Vagina (tissue), 2 donors: ENCODE results near the gene GNAO1.

Experiments
- POLR2A ChIP-seq, 2 donors: fragments of 450-650 bp; IDR thresholded peaks; one replicate each; pipeline ENCODE4 v1.6.1; 2017; ENCODE audit warnings: antibody characterized with exemption in 2 of 2, mild to moderate bottlenecking in 2 of 2, moderate library complexity in 2 of 2
- POLR2AphosphoS5 ChIP-seq, 2 donors: sonication (generic); formaldehyde crosslinking; IDR thresholded peaks; one replicate each; pipeline ENCODE4 v1.9.0; 2017; ENCODE audit warnings: antibody characterized with exemption in 2 of 2, mild to moderate bottlenecking in 2 of 2, low read depth in 1 of 2; ENCODE audit not compliant: insufficient read depth in 1 of 2
- TF ChIP-seq, protein P1 (sequence below), 3 experiments: fragments of 450-650 bp in 2 of 3; fragments of 200-600 bp in 1 of 3; sonication (generic) in 1 of 3; IDR thresholded peaks; one replicate each; pipeline ENCODE4 v1.5.1; 2017 to 2019; ENCODE audit warnings: antibody characterized with exemption in 3 of 3, mild to moderate bottlenecking in 2 of 3, moderate library complexity in 2 of 3

DNA sequence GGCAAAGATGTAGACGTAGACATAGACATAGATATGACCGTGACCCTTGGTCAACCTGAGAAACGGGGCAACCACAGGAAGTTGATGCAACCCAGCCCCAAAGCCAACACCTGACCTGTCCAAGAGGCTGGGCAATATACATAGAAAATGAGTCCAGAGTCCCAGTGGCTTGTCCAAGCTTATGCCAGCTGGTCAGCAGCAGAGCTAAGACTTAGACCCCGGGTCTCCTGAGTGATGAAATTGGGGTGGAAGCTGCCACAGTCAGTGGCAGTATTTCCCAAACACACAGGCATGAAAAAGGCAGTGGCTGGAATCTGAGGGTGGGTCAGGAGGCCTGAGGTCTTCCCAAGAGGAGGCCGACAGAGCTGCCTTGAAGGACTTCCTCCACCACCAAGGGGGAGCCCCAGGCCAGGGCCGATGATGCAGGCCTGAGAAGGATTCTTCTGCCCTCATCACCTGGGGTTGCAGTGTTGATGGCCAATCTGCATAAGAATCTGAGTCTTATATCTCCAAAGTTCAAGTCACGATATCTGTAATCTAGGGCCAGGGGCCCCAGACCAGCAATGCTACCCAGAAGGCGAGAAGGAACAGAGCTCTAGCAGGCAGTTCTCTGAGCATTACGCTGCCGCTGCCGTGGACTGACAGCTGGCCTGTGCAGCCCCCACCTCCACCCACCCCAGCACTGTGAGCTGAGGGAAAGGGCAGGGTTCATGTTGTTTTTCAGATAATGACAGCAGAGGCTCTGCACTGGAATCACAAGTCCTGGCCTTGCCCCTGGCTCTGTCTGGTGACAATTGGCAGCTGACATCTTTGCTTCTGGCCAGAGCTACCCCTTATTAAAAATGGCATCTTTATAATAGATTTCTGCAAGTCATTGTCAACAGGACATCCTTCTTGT is 72.7 kb downstream of the GNAO1 start:
- TF ChIP-seq, protein P1, sequence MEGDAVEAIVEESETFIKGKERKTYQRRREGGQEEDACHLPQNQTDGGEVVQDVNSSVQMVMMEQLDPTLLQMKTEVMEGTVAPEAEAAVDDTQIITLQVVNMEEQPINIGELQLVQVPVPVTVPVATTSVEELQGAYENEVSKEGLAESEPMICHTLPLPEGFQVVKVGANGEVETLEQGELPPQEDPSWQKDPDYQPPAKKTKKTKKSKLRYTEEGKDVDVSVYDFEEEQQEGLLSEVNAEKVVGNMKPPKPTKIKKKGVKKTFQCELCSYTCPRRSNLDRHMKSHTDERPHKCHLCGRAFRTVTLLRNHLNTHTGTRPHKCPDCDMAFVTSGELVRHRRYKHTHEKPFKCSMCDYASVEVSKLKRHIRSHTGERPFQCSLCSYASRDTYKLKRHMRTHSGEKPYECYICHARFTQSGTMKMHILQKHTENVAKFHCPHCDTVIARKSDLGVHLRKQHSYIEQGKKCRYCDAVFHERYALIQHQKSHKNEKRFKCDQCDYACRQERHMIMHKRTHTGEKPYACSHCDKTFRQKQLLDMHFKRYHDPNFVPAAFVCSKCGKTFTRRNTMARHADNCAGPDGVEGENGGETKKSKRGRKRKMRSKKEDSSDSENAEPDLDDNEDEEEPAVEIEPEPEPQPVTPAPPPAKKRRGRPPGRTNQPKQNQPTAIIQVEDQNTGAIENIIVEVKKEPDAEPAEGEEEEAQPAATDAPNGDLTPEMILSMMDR (IDR thresholded peaks at IDR 0.05): no peak
- TF ChIP-seq POLR2A (IDR thresholded peaks at IDR 0.05) (no peak), POLR2AphosphoS5 (IDR thresholded peaks at IDR 0.05; ENCODE audit: insufficient read depth in 1 of 2, low read depth in 1 of 2) (no peak)
